GM21526 (cell line): Measurements from ENCODE around the gene TMEM125.

Experiments used
- ATAC-seq: cut with Tn5 transposase; IDR thresholded peaks from one replicate; pipeline ENCODE4 v1.9.1; 2021; ENCODE audit warnings: moderate library complexity; ENCODE audit not compliant: unreplicated experiment, low FRiP score

TMEM125 gene

DNA sequence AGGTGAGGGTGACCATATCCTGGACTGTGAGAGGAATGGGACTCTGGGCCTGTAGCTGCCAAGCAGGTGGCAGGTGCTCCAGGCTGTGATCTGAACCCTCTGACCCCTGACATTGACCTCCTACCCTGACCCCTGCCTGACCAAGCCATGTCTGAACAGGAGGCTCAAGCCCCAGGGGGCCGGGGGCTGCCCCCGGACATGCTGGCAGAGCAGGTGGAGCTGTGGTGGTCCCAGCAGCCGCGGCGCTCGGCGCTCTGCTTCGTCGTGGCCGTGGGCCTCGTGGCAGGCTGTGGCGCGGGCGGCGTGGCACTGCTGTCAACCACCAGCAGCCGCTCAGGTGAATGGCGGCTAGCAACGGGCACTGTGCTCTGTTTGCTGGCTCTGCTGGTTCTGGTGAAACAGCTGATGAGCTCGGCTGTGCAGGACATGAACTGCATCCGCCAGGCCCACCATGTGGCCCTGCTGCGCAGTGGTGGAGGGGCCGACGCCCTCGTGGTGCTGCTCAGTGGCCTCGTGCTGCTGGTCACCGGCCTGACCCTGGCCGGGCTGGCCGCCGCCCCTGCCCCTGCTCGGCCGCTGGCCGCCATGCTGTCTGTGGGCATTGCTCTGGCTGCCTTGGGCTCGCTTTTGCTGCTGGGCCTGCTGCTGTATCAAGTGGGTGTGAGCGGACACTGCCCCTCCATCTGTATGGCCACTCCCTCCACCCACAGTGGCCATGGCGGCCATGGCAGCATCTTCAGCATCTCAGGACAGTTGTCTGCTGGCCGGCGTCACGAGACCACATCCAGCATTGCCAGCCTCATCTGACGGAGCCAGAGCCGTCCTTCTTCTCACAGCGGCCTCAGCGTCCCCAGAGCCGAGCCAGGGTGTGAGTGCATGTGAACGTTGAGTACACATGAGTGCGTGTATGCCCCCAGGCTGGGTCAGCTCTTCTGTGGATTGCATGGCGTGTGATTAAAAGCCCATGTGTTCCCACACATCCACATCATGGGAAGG lies 3.1 kb downstream of the TMEM125 start:
- ATAC-seq, result no peak

DNA sequence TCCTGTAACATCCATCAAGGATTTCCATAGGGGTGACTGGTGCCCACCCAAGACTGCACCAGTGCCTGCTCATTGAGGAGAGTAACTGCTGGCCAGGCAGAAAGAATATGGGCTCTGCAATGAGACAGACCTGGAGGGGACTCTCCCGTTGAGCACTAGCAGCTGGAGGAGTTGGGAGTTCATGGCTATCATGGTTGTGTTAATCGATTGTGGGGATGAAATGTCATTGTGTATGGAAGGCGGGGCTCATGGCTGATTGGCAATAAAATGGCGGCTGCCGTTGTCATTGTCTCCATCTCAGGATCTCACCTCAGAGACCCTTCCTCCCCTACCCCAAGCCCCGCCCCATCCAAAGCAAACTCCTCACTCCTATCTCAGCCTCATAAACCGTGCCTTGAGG lies 3.9 kb downstream of the TMEM125 start:
- no peak for ATAC-seq

DNA sequence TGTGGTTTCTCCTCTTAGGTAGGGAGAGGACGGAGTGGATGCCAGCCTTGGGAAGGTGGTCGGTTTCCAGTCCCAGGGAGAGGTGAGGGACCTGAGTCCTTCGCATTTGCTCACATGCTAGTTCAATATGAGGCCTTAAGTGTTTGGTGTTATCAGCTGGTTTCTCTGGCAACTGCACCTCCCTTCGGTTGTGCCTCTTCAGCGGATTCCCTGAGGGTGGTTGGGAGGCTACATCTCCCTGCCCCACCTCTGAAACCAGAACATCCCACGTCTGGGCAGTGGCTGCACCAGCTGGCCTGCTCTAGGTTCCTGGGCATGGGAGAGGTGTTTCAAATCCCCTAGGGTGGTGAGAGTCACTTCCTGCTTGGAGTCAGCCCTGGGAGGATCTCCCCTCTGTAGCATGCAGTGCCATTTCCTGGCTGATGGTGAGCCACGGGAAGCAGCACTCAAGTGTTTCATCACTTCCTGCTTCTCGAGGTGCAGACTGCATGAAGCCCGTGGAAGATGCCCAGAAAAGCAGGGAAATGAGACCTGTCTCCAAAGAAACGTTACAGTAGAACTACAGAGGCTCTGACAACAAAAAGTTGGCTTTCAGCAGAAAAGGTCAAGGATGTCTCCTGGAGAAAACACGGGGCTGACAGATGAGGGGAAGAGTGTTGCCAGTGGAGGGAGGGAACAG lies 4.5 kb downstream of the TMEM125 start:
- no peak for ATAC-seq

DNA sequence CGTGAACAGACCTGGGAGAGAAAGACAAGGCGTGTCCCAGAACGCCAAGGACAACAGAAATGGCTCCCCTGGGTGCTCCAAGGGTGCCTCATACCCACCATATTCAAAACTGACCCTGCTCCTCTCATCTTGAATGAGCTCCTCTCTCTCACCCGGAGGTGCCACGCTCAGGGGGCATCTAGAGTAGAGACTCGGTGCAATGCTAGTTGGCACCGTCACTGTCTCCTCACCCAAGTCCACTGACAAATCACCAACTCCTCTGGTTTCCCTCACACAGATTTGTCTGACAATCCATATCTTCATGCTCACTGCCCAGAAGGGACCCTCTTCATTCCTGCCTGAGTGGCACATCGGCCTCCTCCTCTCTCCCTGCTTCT lies 5.0 kb downstream of the TMEM125 start:
- ATAC-seq, result no peak

DNA sequence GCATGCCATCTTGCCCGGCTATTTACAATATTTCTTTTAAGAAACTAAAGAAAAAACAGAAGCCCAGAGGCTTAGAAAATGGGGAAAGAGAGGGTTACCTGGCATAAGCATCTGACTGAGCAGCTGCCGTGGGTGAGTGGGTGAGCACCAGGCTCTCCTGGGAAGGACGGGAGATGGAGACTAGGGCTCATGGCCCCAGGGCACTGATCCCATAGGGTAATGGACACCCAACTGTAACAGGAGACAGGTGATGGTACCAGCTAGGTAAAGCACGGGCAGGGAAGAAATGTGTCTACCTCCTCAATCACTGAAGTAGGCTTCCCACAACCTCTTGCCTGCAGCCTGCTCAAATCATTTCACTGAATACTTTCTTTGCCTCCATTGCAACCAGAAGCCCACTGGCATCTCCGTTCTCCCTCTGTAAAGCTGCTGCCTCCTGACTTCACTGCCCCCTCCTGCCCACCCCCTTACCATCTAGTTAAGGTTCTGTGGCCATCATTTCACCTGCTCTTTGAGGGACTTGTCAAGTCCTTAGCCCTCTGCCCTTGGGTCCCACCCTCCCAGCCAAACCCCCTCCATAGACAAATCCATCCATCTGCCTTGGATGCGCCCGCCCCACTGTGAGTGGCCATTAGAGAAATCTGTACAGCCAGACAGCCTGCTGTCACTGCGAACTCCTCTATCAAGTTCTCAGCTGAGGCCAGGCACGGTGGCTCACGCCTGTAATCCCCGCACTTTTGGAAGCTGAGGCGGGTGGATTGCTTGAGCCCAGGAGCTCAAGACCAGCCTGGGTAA lies 6.2 kb downstream of the TMEM125 start:
- no peak for ATAC-seq

DNA sequence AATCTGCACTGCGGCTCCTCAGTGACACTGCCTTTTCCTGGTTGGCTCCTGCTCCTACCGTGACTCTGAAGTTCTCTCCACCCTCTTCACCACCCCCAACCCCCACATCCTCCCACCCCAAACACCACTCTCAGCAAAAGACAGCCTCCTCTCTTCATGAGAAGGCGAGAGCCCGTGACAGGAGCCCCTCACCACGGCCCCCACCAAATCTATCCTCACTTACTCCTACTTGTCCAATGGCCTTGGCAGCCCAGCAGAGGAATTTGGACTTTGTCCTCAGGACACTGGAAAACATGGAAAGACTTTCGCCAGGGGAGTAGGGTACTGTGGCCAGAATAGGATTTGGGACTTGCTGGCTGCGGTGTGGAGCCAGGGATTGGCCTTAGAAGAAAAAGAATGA lies 6.9 kb downstream of the TMEM125 start:
- ATAC-seq, result no peak

DNA sequence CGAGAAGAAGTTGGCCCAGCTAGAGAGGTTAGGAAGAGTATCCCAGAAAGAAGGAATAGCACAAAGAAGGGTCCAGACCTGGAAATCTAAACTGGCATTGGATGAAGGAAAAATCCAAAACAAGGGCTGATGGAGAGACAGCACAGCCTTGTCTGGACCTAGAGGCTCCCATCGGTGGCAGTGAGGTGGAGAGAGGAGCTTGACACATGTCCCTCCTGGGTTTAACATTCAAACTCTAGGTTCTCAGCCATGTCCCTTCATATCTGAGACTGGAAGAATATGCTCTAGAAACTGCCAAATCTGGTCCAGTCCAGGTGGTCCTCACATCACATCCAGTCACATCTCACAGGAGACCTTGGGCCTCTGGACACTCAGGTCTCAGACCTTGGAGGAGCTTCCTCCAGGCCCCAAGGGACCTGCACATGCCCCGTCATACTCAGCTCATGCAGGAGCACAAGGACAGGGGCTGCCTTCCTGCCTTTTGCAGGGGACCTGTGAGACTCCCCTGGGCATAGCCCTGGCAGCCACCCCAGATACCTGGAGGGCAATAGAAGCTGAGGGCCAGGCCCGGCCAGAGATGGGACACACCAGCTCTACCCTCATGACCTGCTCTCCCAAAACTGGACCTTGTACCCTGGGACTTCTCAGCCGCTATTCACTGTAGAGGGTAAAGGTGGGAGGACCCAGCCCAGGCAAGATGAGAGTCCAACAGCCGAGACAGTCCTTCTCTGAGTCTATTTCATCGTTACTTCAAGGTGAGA lies 7.5 kb downstream of the TMEM125 start:
- no peak for ATAC-seq

DNA sequence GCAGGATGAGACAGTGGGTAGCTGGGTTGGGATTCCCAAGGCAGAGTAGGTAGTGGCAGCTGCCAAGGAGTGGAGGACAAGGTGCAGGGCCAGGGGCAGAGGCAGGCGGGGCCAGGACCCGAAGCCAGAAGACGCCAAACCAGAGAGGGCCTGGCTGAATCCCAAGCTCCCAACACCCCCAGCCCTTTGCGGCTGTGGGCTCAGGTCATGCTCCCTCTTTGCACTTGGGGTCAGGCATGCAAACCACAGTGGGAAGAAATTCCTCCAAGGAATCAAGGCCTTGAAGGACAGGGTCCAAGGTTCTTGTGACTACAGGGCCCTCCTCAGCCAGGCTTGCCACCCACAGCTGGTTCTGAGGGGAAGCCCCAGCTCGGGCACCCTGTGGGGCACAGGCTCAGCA lies 9.4 kb downstream of the TMEM125 start:
- ATAC-seq, result no peak

DNA sequence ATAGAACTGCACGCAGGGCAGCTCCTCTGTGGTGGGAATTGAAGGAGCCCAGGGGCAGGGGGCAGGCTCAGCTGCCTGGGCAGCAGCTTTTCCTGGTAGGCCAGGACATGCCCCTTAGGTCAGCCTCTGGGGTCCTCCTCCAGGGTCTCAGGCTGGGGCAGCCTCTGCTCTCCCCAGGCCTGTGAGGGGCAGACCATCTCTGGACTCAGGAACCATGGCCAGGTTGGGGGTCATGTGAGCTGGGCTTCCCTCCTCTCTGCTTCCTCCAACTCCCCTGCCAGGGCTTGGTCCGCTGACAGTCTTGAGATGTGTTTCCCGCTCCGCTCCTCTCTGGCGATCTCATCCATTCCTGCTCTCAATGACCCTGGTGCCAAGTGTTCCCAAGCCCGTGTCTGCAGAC lies 9.9 kb downstream of the TMEM125 start:
- ATAC-seq, result no peak

DNA sequence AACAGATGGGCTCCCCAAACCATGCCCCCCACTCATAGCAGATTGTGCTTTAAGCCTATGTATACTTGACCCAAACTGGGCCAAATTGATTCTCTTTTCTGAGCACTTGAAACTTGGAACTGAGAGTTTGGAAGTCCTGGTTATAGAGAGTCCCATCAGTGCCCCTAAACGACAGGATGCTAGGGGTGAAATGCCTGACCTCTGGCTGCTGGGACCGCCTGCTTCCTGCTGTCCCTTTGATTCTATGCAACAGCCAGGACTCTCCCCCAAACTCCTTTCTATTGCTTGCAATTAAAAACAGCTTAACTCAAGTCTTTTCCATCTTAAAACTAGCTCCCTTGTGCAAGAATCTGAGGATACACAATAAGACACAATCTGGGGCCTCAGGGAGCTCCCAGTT lies 10.9 kb downstream of the TMEM125 start:
- ATAC-seq, result no peak

DNA sequence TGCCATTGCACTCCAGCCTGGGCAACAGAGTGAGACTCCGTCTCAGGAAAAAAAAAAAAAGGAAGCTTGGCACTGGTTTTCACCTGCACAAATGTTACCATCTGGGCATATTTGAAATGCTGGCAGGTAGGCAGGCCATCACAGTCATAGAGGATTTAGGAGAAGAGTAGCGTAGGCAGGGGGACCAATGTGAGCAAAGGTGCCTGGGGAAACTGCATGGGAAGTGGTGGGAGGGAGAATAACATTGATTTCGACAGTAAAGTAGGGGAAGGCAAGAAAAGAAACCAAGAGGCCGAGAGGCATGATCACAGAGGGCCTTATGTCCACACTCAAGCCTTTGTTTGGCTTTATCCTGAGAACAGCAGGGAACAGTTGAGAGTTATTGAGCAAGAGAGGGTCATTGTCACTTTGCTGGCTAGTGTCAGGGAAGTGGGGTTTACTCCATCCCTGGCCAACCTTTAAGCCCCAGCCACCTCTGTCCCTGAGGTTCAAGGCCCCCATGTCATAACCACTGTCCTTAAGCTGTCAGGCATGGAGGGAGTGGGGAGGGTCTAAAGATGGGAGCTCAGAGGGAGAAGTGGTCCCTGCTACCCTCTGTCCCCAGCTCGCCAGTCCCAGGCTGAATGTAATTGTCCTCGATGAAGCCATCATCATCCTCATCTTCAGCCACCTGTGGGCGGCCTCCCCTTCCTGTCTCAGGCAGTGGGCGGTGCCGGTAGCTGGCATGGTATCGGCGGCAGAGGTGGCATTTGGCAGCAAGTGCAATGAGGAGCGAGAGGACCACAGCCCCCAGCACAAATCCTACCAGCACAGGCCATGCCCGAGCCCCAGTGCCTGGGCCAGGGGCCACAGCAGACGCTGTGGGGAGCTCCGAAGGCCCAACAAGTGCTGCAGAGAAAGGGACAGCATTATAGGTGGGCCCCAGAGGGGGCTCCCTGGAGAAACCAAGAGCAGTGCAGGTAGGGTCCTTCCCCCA lies 12.7 kb downstream of the TMEM125 start:
- no peak for ATAC-seq

DNA sequence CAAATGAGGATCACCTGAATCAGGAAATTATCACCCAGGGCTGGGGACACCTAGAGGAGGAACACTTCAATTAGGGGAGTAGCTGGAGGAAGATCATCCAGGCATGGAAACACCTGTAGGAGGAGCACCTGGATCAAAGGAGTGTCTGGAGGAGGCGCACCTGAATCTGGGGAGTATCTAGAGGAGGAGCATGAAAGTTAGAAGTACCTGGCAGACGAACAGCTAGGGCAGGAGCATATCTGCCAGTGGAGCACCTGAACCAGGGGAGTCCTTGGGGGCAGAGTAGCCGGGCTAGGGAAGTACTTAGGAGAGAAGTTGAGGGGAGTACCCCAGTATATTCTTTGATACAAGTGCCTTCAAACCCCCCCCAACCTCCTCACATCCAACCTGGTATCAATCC lies 14.3 kb downstream of the TMEM125 start:
- ATAC-seq, result no peak

DNA sequence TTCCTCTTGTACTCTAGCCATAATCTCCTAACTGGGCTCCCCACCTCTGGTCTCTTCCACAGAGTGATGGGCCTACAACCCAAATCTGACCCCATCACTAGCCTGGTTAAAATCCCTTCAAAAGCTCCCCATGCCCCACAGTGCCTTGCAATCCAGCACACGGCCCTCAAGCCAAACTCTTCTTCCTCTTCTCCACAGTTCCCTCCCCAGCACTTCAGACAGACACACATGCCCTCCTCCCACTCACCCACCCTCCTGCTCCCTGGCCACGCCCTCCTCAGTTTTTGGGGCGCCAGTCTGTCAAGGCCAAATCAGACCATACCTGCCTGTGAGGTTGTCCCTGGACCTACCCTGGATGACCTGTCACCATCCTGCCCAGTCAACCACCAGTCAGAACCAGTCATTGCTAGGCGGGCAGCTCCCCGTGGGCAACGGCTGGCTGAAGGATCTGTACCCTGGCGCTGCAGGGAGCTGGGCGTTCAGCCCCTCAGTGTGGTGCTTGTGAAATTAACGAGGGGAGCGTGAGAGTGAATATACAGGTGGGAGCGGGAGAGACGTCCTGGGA lies 14.8 kb downstream of the TMEM125 start:
- ATAC-seq, result no peak

DNA sequence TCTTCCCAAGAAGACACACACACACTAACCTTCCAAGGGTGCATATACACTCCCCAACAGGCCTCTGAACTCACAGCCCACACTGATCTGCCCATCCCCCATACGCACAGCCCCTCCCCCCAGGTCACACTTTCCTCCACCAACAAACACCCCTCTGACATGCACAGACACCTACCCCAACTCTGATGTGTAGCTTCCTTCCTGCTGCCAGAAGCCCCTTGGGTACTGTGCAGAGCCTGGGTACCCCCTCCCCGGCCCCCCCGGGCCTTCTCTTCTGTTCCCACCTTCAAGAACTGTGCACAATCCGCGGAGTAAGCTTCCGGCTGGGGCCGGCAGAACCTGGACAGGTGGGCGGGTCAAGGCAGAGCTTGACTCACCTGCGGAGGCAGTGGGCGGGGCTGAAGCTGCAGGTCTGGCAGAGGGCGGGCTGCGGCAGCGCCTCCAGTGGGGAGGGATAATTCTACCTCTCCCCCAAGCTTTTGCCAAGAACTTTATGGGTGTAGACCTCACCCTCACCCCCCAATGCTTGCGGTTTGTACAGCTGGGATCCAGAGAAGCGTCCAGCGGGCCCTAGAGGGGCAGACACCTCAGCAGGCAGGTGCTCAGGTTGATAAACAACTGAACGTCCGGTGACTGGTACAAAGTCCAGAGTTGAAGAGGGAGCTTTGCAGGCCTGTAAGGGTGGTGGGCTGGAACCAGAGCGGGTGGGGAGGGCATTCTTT lies 15.6 kb downstream of the TMEM125 start, which contains the start of gene C1orf210:
TSS of gene C1orf210 (minus strand) at position 313 of the 722 bp plus-strand sequence. CDS start 2,311 bp downstream, outside the sequence.
- ATAC-seq, result no peak

DNA sequence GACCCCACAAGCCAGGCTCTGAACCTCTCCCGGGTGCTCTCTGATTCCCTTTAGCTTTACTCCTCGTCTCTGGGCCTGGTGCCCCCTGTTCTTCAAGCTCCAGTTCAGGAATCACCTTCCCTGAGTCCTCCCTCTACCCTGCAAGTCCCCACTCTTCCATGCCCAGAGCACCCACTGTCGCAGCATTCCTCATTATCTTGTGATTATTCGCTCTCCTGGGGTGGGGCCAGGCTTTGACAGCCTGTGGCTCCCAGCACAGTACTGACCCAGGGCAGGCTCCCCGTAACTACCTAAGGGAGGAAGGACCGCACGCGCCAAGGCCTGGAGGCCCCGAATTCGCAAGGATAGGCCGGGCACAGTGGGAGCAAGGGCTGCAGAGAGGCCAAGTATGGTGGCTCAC lies 16.3 kb downstream of the TMEM125 start:
- ATAC-seq, result no peak

DNA sequence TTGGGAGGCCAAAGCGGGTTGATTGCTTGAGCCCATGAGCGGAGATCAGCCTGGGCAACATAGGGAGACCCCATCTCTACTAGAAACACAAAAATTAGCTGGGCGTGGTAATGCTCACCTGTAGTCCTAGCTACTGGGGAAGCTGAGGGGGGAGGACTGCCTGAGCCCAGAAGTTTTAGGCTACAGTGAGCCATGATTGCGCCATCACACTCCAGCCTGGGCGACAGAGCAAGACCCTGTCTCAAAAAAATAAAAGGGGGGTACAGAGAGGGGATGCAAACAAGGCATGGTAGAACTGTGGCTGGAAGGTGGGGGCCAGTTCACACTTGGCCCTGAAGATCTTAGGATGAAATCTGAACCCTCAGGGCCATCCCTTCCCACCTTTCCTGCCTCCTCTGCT lies 16.8 kb downstream of the TMEM125 start:
- no peak for ATAC-seq

DNA sequence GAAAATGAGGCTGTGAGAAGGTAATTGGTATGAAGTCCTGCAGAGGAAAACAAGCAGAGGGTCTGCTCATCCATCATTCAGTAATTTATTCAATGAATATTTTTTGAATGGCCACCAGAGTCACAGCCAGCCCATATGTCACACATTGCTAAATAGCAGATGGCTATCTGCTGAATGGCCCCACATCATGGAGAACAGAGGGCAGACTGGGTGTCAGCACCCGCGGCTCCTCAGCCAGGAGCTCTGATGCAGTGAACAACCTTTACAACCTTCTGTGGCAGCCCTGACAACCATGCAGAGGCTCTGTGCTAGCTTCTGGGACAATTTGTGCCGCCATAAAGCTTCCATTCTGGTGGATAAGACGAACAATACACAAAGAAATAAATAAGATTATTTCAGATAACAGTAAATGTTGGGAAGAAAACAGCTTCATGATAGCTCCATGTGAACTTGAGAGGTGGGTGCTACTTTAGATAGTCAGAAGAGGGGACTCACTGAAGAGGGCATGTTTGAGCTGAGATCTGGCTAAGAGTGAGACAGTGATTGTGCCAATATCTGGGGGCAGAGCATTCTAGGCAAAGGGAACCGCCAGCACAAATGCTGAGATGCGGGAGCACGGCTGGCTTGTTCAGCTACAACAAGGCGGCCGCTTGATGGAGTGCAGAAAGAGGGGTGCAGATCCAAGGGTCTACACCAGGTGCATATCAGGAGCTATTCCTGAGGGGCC lies 18.4 kb downstream of the TMEM125 start:
- no peak for ATAC-seq
